Ovary (tissue), 3 donors: ENCODE measurements around the gene C3orf18.

Experiments
- CTCF ChIP-seq, 3 donors: fragments of 450-650 bp in 2 of 3; fragments of 200-600 bp in 1 of 3; IDR thresholded peaks; one replicate each; pipeline versions ENCODE4 v1.5.1 to v1.8.0; 2016 to 2022; ENCODE audit warnings: antibody characterized with exemption in 3 of 3, mild to moderate bottlenecking in 1 of 3
- EP300 ChIP-seq: sonication (generic); formaldehyde crosslinking; IDR thresholded peaks from one replicate; pipeline ENCODE4 v1.6.1; 2017; ENCODE audit warnings: antibody characterized with exemption
- POLR2A ChIP-seq: fragments of 450-650 bp; IDR thresholded peaks from one replicate; pipeline ENCODE4 v1.6.1; 2017; ENCODE audit warnings: antibody characterized with exemption, mild to moderate bottlenecking, moderate library complexity
- donor health status: DM: no; HTN: no; CAD: no.

DNA sequence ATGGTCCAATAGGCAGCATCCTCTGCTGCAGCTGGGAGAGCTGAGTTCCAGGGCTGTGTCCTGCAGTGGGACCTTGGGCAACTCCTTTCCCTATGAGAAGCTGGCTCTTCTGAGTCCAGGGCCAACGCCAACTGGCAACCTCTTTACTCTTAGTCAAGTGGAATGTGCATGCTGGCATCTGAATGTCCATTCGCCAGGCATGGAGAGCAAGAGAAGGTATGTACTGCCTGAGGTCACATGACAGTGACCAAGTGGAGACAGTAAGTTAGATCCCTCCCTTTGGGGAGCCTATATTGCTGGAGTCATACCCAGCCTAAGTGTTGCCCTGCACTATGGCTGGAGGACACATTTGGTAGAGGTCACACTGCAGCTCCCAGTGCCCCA lies 13.9 kb upstream of the C3orf18 start:
- TF ChIP-seq POLR2A (no peak), CTCF (IDR thresholded peaks at IDR 0.05) (no peak), EP300 (no peak)
